GM18526 (cell line): ENCODE data around the gene AGBL1.

Experiments
- POLR2A ChIP-seq: IDR thresholded peaks from 3 replicates; pipeline ENCODE4 v1.6.1; 2011; ENCODE audit not compliant: insufficient read length; ENCODE audit errors: extremely low read depth

The AGBL1 gene

DNA sequence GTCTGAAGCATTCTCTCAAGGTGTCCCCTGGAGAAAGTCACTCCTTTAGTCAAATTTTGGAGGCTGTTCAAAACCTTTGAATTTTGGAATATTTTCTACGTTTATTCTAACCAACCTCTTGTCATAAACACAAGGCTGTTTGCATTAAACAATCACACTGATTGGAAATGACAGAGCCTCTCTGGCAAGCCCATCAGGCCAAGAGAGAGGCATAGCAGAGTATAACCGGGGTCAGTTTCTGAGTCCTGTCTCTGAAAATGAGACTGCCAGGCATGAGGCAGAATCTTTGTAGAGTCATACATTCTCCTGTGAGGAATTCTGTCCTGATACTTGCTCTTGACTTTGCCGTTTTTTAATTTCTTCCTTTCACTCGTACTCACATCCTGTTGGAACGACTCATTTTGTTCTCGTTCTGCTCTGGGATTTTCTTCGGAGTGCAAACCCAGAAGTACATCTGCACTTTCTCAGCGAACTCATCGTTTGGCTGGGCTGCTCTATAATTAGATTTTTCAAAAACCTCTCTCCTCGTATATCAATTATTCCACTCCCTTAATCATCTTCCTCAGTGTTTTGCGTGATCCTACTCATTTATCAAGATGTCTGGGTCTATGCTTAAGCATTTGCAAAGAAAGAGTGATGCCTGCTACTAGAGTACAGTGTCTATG, 114.2 kb downstream of the AGBL1 start:
- TF ChIP-seq POLR2A, result no peak

GRCh38 chr15:86197770-86198169, 118.1 kb downstream of the AGBL1 start:
- no peak for TF ChIP-seq POLR2A

DNA sequence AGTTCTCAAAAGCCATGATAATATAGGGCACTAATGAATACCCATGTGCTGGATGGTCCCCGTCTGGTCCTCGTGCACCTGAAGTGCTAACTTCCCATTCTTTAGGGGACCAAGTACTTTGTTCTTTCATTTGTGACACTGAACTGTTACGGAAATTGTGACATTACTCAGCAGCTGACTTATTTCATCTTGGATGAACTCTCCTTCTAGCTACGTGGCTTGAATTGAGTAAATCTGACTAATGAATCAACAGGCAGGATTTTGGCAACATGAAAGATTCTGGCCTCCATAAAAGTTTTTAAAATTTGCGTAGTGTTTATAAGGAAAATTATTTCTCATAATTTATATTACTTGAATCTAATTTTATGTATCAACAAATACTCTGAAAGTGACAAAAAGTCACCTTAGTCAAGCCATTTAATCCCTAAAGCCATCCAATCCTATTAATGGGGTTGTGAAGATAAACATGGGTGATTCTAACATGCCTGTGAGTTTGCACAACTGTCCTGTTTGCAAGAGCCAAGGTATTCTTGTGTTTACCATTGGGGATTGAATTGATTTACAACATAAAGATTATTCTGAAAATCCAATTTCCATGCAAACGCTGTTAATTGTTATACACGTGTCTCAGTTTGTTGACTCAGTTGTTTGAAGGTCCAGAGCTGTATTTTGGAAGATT, 119.9 kb downstream of the AGBL1 start:
- TF ChIP-seq POLR2A, result no peak

DNA sequence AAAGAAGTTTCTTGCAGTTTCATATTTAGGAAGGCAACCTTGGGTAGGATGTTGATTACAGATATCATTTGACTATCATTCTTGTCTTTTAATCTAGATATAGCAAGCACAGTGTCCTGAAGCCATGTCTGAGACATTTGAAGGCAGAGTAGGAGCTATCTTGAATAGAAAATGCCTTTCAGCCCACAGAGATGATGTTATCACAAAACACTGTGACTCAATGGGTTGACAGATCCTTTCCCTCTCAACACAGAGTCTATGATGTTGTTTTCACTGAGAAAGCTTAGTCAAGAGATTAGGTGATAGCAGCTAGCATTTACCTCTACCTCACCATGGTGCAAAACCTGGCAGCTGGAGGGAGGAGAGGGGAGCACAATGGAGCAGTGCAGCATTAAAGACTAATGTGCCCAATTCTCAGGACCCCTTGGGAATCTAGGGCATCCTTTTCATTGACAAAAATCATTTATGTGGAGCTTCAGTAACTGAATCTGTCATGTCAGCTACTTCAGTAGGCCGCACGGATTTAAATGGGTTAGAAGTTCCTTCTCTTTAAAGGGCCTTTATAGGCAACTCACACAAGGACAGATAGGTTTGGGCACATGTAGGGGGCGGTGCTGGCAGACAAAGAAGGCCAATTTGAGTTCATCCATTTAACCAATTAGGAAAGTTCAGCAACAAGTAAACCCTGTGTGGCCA, 121.8 kb downstream of the AGBL1 start:
- TF ChIP-seq POLR2A, result no peak

DNA sequence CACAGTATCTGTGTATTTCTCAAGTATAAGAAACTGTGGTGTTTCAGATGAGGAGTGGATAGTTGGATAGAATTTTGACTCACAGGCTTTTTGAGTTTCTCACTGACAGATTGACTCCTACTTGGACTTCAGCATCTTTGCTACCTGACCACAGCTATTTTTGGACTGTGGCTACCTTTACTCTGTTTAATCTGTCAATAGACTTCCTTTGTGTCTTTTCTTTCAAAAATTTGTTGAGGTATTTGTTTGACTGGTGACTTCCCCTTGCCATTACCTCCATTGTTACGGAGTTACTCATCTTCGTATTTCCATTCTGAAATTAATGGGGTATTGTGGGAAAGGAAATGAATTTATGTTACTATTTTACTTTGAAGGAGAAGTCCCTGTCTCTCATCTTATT, 123.8 kb downstream of the AGBL1 start:
- no peak for TF ChIP-seq POLR2A

DNA sequence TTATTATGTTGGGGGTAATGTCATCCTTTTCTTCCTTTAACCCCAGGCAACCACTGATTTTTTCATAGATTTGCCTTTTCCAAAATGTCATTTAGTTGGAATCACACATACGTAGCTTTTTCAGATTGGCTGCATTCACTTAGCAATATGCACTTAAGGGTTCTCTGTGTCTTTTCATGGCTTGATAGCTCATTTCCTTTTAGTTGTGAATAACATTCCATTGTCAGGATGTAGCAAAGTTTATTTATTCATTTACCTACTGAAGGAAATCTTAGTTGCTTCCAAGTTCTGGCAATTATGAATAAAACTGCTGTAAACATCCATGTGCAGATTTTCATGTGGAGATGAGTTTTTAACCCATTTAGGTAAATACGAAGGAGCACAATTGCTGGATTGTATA, 125.4 kb downstream of the AGBL1 start:
- no peak for TF ChIP-seq POLR2A

- TF ChIP-seq POLR2A, result no peak
These were observed 133.7 kb downstream of the AGBL1 start for GRCh38 chr15:86213420-86213819.

DNA sequence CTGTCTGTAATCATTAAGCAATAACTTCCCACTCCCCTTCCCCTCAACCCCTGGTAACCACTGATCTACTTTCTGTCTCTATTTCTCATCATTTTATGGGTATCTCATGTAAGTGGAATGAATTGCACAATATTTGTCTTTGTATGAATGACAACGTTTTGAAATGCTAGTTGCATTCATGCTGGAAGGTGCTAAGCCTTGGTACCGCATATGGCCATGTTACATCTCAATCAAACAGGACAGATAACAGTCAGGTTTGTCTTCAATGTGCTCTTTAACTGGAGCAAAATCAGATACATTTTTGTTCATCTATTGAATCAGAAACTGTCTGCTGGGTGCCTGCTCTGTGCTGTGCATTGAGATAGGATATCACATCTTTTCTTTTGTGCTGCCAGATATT, 134.2 kb downstream of the AGBL1 start:
- no peak for TF ChIP-seq POLR2A

DNA sequence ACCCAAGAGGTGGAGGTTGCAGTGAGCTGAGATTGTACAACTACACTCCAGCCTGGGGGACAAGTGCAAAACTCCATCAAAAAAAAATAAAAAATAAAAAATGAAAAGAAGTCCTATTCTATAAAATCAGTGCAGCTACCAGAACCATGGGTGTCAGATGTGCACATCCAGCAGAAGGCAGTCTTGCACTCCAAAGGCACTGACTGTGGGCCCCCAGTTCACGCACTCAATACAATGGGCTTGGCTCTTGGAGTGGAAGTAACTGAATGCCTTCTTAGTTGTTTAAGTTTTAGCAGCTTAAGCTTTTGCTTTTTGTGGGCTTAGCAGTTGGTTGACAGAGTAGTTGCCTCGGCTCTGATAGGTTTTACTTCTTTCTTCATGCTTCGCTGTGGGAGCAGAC, 141.4 kb downstream of the AGBL1 start:
- no peak for TF ChIP-seq POLR2A

DNA sequence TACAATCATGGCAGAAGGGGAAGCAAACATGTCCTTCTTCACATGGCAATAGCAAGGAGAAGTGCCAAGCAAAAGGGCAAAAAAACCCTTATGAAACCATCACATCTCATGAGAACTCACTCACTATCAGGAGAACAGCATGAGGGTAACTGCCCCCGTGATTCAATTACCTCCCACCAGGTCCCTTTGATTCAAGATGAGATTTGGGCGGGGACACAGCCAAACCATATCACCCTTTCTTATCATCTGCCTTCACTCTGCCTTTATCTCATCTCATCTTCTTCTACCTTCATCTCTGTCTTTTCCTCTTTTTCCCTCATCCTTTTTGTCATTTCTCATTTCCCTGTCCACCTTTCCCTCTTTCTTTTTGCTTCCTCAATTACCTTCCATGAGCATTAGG, 149.6 kb downstream of the AGBL1 start:
- TF ChIP-seq POLR2A, result no peak

DNA sequence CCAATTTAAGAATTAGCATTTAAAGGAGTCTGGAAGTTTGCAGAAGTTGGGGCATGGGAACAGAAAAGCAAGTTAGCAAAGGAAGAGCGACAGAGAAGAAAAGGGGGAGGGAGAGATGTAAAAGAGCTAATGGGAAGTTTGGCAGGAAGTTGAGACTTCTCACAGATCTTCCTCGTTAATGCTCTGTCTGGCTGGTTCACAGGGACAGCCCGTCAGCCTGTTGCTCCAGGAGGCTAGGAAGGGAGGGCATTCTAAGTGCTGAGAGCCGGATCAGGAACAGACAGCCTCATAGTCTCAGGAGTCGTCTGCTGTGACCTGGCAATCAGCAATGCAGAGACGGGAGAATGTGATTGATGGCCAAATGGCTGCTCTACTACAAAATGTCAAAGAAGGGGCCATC, 150.3 kb downstream of the AGBL1 start:
- TF ChIP-seq POLR2A, result no peak

- TF ChIP-seq POLR2A, result no peak
These were observed 152.4 kb downstream of the AGBL1 start for GRCh38 chr15:86231864-86232721.

DNA sequence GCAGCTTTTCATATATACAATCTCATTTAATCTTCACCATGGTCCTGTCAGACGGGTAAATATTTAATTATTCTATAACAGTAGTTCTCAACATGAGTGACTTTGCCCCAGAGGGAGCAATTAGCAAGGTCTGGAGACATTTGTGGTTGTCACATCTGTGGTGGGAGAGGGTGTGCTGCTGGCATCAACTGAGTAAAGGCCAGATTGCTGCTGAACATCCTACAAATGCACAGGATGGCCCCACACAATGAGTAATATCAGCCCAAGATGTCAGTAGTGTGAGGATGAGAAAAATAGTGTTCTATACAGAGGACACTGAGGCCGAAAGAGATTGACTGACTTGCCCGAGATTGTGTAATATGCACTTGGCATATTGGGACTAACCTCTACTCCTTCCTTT, 156.0 kb downstream of the AGBL1 start:
- no peak for TF ChIP-seq POLR2A

GRCh38 chr15:86236356-86237110, 156.9 kb downstream of the AGBL1 start:
- TF ChIP-seq POLR2A, result no peak

- no peak for TF ChIP-seq POLR2A
These were observed 157.4 kb downstream of the AGBL1 start for GRCh38 chr15:86237111-86237500.
